Endothelial cell (in vitro differentiated cells): ENCODE data around the gene FCHSD2. TPM values are rescaled to one million over a fixed set of nuclear protein-coding genes. Genes with fewer than 3 reads are reported as not detected.

Source experiments
- DNase-seq: peaks from one replicate; pipeline ENCODE4 v3.0.0; 2021; ENCODE audit warnings: low spot score
- H3K27ac Mint-ChIP-seq: one replicate; pipeline ENCODE4 v1.8.0; 2021; ENCODE audit warnings: mixed read lengths, inconsistent platforms; ENCODE audit not compliant: unreplicated experiment
- H3K27me3 Mint-ChIP-seq: one replicate; pipeline ENCODE4 v1.8.0; 2021; ENCODE audit warnings: mild to moderate bottlenecking, moderate library complexity, mixed read lengths, inconsistent platforms; ENCODE audit not compliant: unreplicated experiment
- H3K36me3 Mint-ChIP-seq: one replicate; pipeline ENCODE4 v1.8.0; 2021; ENCODE audit warnings: mild to moderate bottlenecking, low read depth, mixed read lengths, inconsistent platforms; ENCODE audit not compliant: unreplicated experiment
- H3K4me1 Mint-ChIP-seq: one replicate; pipeline ENCODE4 v1.8.0; 2021; ENCODE audit warnings: mild to moderate bottlenecking, mixed read lengths, inconsistent platforms; ENCODE audit not compliant: unreplicated experiment
- H3K4me3 Mint-ChIP-seq: one replicate; pipeline ENCODE4 v1.8.0; 2021; ENCODE audit warnings: mild to moderate bottlenecking, mixed read lengths, inconsistent platforms; ENCODE audit not compliant: unreplicated experiment
- H3K9me3 Mint-ChIP-seq: one replicate; pipeline ENCODE4 v1.8.0; 2021; ENCODE audit warnings: mixed read lengths, inconsistent platforms; ENCODE audit not compliant: unreplicated experiment
- CTCF ChIP-seq: fragments of 200-600 bp; sonication (generic); IDR thresholded peaks from one replicate; pipeline ENCODE4 v1.5.0; 2021; ENCODE audit warnings: antibody characterized with exemption; ENCODE audit not compliant: unreplicated experiment
- total RNA-seq: library from RNA; stranded (reverse); fragmentation: NEBNext Ultra II Directional; extraction: Animal tissue kit (Norgen Biotek cat#: 25700); gene quantifications from one replicate; pipeline ENCODE4 v1.2.1, GENCODE V29; 2021; ENCODE audit not compliant: unreplicated experiment

Gene FCHSD2
- total RNA-seq, 1 donor from 2014 or later: 45.3 TPM

DNA sequence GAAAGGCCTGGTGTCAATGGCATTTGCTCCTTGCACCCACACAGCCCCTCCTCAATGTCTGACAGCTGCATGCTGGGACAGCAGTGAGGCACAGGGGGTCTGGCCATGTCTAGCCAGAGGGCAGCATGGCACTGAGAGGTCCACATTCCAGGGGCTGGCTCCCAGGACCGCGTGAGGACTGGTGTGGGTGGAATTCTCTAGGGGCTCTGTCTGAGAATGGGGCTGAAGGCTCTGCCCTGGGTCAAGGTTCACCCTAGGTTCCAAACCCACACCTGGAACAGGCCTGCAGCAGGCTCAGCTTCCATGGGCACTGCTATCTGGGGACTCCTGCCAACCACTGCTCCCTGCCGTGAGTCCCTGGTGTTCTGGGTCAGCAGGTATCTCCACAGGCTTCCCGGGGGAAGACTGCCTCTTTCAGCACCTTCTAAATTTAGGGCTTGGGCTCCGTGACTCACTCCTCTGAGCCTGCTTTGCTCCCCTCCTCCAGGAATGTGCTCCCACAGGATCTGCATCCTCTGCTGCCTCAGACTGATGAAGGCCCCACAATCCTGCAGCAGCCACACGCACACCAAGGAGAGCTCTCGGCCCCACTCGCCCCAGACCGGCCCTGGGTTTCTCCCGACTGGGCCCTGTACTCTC lies 352.5 kb downstream of the FCHSD2 start:
- H3K4me1 Mint-ChIP-seq: peaks cover 8% of the 10 kb centered on the region
- no peak for DNase-seq
- H3K36me3 Mint-ChIP-seq: no peaks in the 10 kb centered on the region
- no peaks in the 10 kb centered on the region for H3K9me3 Mint-ChIP-seq
- H3K4me3 Mint-ChIP-seq: no peak overlapping the region
- H3K27me3 Mint-ChIP-seq: peaks cover 14% of the 10 kb centered on the region
- TF ChIP-seq CTCF: no peak
- no peak overlapping the region for H3K27ac Mint-ChIP-seq

GRCh38 chr11:72788241-72788640 lies 353.9 kb downstream of the FCHSD2 start:
- DNase-seq: no peak
- Mint-ChIP-seq H3K36me3 (no peaks in the 10 kb centered on the region), H3K9me3 (no peaks in the 10 kb centered on the region), H3K4me1 (peaks cover 2% of the 10 kb centered on the region), H3K4me3 (no peak overlapping the region), H3K27ac (no peak overlapping the region), H3K27me3 (peaks cover 10% of the 10 kb centered on the region)
- no peak for TF ChIP-seq CTCF

DNA sequence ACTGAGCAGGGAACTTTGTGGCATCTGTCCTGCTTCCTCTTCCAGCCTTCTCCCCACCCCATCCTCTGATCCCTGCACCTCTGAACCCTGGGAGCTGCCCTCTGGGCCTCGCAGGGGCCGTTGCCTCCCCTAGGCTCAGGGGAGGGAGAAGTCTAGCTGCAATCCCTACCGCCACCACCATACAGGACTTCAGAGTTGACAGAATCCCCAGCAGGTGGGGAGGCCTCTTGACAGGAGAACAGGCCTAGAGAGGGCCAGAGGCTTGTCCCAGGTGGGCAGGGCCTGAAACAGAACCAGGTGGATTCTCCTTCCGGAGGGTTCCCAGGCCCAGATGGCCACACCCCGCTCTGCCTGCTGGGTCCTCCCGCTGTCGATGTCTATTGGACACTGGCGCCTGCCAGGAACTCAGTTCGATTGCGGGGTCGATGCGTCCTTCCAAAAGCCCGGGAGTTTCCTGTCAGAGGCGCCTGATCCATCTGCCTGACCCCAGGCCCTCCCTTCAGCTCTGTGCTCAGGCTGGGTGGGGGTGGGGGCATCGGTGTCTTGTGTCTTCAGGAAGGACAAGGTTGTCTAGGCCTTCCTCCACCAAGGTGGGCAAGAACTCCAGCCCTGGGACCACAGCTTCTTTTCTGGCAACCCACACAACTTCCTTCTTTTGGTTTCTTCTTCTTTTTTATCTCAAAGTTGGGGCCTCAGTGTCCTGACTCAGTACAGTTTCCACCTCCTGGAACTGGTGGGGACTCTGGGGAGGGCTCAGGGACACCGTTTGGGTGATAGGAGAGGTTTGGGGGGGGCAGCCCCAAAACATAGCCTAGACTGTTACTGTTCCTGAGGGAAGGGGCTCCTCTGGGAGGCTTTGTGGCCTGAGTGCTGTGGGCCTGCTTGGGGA lies 354.7 kb downstream of the FCHSD2 start:
- Mint-ChIP-seq H3K9me3 (no peaks in the 10 kb centered on the region), H3K27me3 (peaks cover 9% of the 10 kb centered on the region), H3K4me1 (peaks cover 6% of the 10 kb centered on the region), H3K27ac (no peak overlapping the region), H3K4me3 (no peak overlapping the region), H3K36me3 (no peaks in the 10 kb centered on the region)
- no peak for TF ChIP-seq CTCF
- DNase-seq: no peak

Other genes with a start within 250 kb of the FCHSD2 start
- 0.10 TPM for gene P2RY2, start 76.0 kb upstream of the FCHSD2 start, total RNA-seq
- 0.74 TPM for gene P2RY6, start 130.0 kb upstream of the FCHSD2 start, total RNA-seq
- 93.3 TPM for gene ARHGEF17, start 166.0 kb upstream of the FCHSD2 start, total RNA-seq
- gene RELT, start 234.1 kb upstream of the FCHSD2 start, total RNA-seq: 15.2 TPM